Measurements from ENCODE around the gene MLN.

GRCh38 chr6:33757906-33758305 lies 45.9 kb downstream of the MLN start:
- TF ChIP-seq, protein P1, sequence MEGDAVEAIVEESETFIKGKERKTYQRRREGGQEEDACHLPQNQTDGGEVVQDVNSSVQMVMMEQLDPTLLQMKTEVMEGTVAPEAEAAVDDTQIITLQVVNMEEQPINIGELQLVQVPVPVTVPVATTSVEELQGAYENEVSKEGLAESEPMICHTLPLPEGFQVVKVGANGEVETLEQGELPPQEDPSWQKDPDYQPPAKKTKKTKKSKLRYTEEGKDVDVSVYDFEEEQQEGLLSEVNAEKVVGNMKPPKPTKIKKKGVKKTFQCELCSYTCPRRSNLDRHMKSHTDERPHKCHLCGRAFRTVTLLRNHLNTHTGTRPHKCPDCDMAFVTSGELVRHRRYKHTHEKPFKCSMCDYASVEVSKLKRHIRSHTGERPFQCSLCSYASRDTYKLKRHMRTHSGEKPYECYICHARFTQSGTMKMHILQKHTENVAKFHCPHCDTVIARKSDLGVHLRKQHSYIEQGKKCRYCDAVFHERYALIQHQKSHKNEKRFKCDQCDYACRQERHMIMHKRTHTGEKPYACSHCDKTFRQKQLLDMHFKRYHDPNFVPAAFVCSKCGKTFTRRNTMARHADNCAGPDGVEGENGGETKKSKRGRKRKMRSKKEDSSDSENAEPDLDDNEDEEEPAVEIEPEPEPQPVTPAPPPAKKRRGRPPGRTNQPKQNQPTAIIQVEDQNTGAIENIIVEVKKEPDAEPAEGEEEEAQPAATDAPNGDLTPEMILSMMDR (conservative IDR thresholded peaks at IDR 0.05; ENCODE audit: low read length), result no peak
- TF ChIP-seq EZH2phosphoT487 (IDR thresholded peaks at IDR 0.05; ENCODE audit: borderline replicate concordance), result no peak
